Endothelial cell of umbilical vein (primary cell): ENCODE results near the gene C11orf68. TPM values are rescaled to one million over a fixed set of nuclear protein-coding genes. Genes with fewer than 3 reads are reported as not detected.

Source experiments
- BruUV-seq: library from RNA; stranded (reverse); fragments of 400-500 nt; replicated peaks from 2 replicates; lab custom pipeline; 2021; lab: Mats Ljungman, UMichigan
- CTCF ChIA-PET: fragments of 300-600, 350-600 bp; sonication (Branson Sonifier 250); formaldehyde crosslinking; loops from one replicate; lab custom pipeline; 2021; ENCODE audit warnings: antibody characterized with exemption, inconsistent platforms; lab: Charles Lee
- POLR2A ChIA-PET: fragments of 300-600, 350-600 bp; sonication (Branson Sonifier 250); formaldehyde crosslinking; loops from one replicate; lab custom pipeline; 2021; ENCODE audit warnings: antibody characterized with exemption, inconsistent platforms; lab: Charles Lee
- DNase-seq: peaks from one replicate; pipeline ENCODE4 v3.0.0-alpha.2; 2011; ENCODE audit warnings: low read depth, low spot score
- FAIRE-seq: peaks from 2 replicates; lab custom pipeline; 2011; peaks lifted over from hg19 to GRCh38; lab: Jason Lieb, UNC
- H2AFZ ChIP-seq: 2 replicates; pipeline ENCODE4 v1.6.0; 2012; ENCODE audit warnings: low read depth, low read length, control low read depth, inconsistent platforms
- H3K27ac ChIP-seq: 2 replicates; pipeline ENCODE4 v1.5.1; 2011; ENCODE audit warnings: low read depth, mild to moderate bottlenecking, control low read depth, low read length, moderate library complexity; ENCODE audit not compliant: insufficient read depth
- H3K27me3 ChIP-seq, 2 experiments: 2 replicates each; pipeline versions ENCODE4 v1.6.0 to v1.6.1; 2011; ENCODE audit warnings: low read length in 2 of 2, mixed read lengths in 1 of 2; ENCODE audit not compliant: control insufficient read depth in 2 of 2, insufficient read depth in 2 of 2
- H3K36me3 ChIP-seq, 2 experiments: 2 replicates in 1 of 2; 3 replicates in 1 of 2; pipeline ENCODE4 v1.5.1; 2011; ENCODE audit warnings: low read length in 2 of 2, mild to moderate bottlenecking in 1 of 2, moderate library complexity in 1 of 2; ENCODE audit not compliant: control insufficient read depth in 2 of 2, insufficient read depth in 2 of 2; ENCODE audit errors: extremely low read depth in 1 of 2
- H3K4me1 ChIP-seq: 3 replicates; pipeline ENCODE4 v1.5.1; 2011; ENCODE audit warnings: mild to moderate bottlenecking, low read length; ENCODE audit not compliant: control insufficient read depth, insufficient read depth; ENCODE audit errors: extremely low read depth
- H3K4me2 ChIP-seq: 2 replicates; pipeline ENCODE4 v1.6.1; 2011; ENCODE audit warnings: low read length, control low read depth, mixed read lengths; ENCODE audit not compliant: insufficient read depth
- H3K4me3 ChIP-seq, 3 experiments: fragments of 200-600 bp in 1 of 3; sonication (generic), shearing (Covaris generic) in 1 of 3; replicated peaks in 1 of 3; 2 replicates each; pipeline ENCODE4 v1.5.1; 2011 to 2016; ENCODE audit warnings: control low read depth in 3 of 3, low read length in 3 of 3, mild to moderate bottlenecking in 2 of 3, inconsistent platforms in 1 of 3, low read depth in 1 of 3, moderate library complexity in 1 of 3; ENCODE audit not compliant: insufficient read depth in 1 of 3
- H3K79me2 ChIP-seq: 2 replicates; pipeline ENCODE4 v1.6.0; 2012; ENCODE audit warnings: low read length, inconsistent platforms; ENCODE audit not compliant: control insufficient read depth, insufficient read depth
- H3K9ac ChIP-seq: replicated peaks from 2 replicates; pipeline ENCODE3; 2011; ENCODE audit warnings: low read length, control low read depth; ENCODE audit not compliant: insufficient read depth; ENCODE audit errors: extremely low read depth
- H3K9me1 ChIP-seq: replicated peaks from 3 replicates; pipeline ENCODE4 v1.6.0; 2011; ENCODE audit warnings: mild to moderate bottlenecking, low read length; ENCODE audit not compliant: control insufficient read depth, insufficient read depth; ENCODE audit errors: extremely low read depth
- H3K9me3 ChIP-seq: replicated peaks from 2 replicates; pipeline ENCODE4 v1.5.1; 2012; ENCODE audit warnings: low read length, inconsistent platforms; ENCODE audit not compliant: control insufficient read depth, insufficient read depth
- H4K20me1 ChIP-seq: replicated peaks from 2 replicates; pipeline ENCODE3; 2011; ENCODE audit warnings: mild to moderate bottlenecking, low read length; ENCODE audit not compliant: control insufficient read depth, insufficient read depth; ENCODE audit errors: extremely low read depth
- CTCF ChIP-seq, 2 donors: IDR thresholded peaks; 1 replicate in 1 of 2; 2 replicates in 1 of 2; pipeline ENCODE4 v1.5.1; 2011; ENCODE audit warnings: low read length in 2 of 2, mild to moderate bottlenecking in 2 of 2, moderate library complexity in 2 of 2, control low read depth in 1 of 2, inconsistent platforms in 1 of 2, low read depth in 1 of 2; ENCODE audit not compliant: insufficient read depth in 1 of 2; ENCODE audit errors: extremely low read depth in 1 of 2
- EZH2 ChIP-seq: IDR thresholded peaks from 2 replicates; pipeline ENCODE4 v1.6.1; 2012; ENCODE audit warnings: borderline replicate concordance, low read depth, mild to moderate bottlenecking, moderate library complexity, low read length, inconsistent platforms; ENCODE audit not compliant: severe bottlenecking
- FOS ChIP-seq: IDR thresholded peaks from 2 replicates; pipeline ENCODE4 v1.6.1; 2011; ENCODE audit warnings: mild to moderate bottlenecking, low read length, moderate library complexity, borderline replicate concordance; ENCODE audit not compliant: insufficient read depth
- GATA2 ChIP-seq: IDR thresholded peaks from 2 replicates; pipeline ENCODE4 v1.7.0; 2011; ENCODE audit warnings: low read depth, mild to moderate bottlenecking, moderate library complexity, mixed read lengths, low read length; ENCODE audit not compliant: insufficient read length, insufficient read depth
- MYC ChIP-seq: IDR thresholded peaks from one replicate; pipeline ENCODE4 v1.6.1; 2011; ENCODE audit warnings: mild to moderate bottlenecking, low read depth, low read length
- dilution Hi-C: fragments of 300-500 bp; cut with MboI; formaldehyde crosslinking; loops from one replicate; pipeline ENCODE4 v1.15.0; 2019; ENCODE audit warnings: low sequenced_read_pairs; ENCODE audit not compliant: extremely low pct_ligation_motif_present
- intact Hi-C: fragments of 100-400 bp; cut with micrococcal nuclease; formaldehyde crosslinking; loops from one replicate; pipeline ENCODE4 v1.10.0; 2022
- polyA plus RNA-seq, 4 experiments: library from polyadenylated mRNA; depleted of rRNA in 3 of 4; stranded (reverse) in 3 of 4; unstranded in 1 of 4; fragments of >200 nt; gene quantifications; 2 replicates each; pipeline versions ENCODE4 v1.2.1 to v1.2.3, GENCODE V29; 2011 to 2012; ENCODE audit warnings: missing spikeins in 1 of 4
- total RNA-seq: library from RNA; stranded (reverse); gene quantifications from 2 replicates; pipeline ENCODE4 v1.2.3, GENCODE V29; 2021
- TF ChIP-seq, protein P1 (sequence below): IDR thresholded peaks from 2 replicates; pipeline ENCODE4 v1.6.1; 2011; ENCODE audit not compliant: insufficient read depth, insufficient read length

C11orf68 gene
- total and polyA plus RNA-seq, 2 donors (not counting 3 experiments of a cell fraction or from before 2014, with no cell fraction given) = 35.6 to 66.5 TPM

GRCh38 chr11:65872586-65873317 lies 46.1 kb downstream of the C11orf68 start, which contains the start of gene EFEMP2:
Gene EFEMP2 (minus strand): TSS chr11:65872800. CDS start chr11:65872354, 446 bp downstream.
- no peak for FAIRE-seq
- no peaks in the 10 kb centered on the region for H3K9me3 ChIP-seq
- ChIA-PET CTCF (interaction anchor here (1.3 to 7.1 kb wide), 6 partner anchors 12 to 93 kb away, joined by 4 to 73 read pairs (median 10); partner anchors contain the start of genes AP5B1, CCDC85B, CFL1 and FIBP), POLR2A (interaction anchor here (1.9 kb wide), 1 partner anchor 12 kb away, joined by 19 read pairs; the partner anchor contains the start of gene MUS81)
- H3K9me1 ChIP-seq = no peaks in the 10 kb centered on the region
- H3K4me2 ChIP-seq = peak within 1 kb of the TSS; percentile 81
- peaks cover 0 to 13% of the 10 kb centered on the region in 2 experiments for H3K36me3 ChIP-seq
- peak within 1 kb of the TSS; percentile 42 to 55 (median 47) for H3K4me3 ChIP-seq
- H4K20me1 ChIP-seq = no peaks in the 10 kb centered on the region
- intact Hi-C loops (loop anchor here (1.0 to 2.0 kb wide), 2 partner anchors 12 to 16 kb away; partner anchors contain the start of genes FIBP and MUS81), dilution Hi-C loops (no loop called here)
- H2AFZ ChIP-seq = peak within 1 kb of the TSS; percentile 62
- H3K79me2 ChIP-seq = peaks cover 2% of the 10 kb centered on the region
- BruUV-seq = no TSS peak
- H3K27ac ChIP-seq = peak within 1 kb of the TSS; percentile 52
- DNase-seq = no peak
- H3K4me1 ChIP-seq = peaks cover 17% of the 10 kb centered on the region
- peak within 1 kb of the TSS; percentile 66 for H3K9ac ChIP-seq
- no peak for TF ChIP-seq MYC
- TF ChIP-seq CTCF (IDR thresholded peaks at IDR 0.05; ENCODE audit: extremely low read depth in 1 of 2, insufficient read depth in 1 of 2, low read depth in 1 of 2, low read length in 2 of 2) = no peak
- TF ChIP-seq, protein P1, sequence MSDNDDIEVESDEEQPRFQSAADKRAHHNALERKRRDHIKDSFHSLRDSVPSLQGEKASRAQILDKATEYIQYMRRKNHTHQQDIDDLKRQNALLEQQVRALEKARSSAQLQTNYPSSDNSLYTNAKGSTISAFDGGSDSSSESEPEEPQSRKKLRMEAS = no peak
- no peak for TF ChIP-seq GATA2
- no peak for TF ChIP-seq FOS
- no peak for TF ChIP-seq EZH2
- H3K27me3 ChIP-seq = no peaks in the 10 kb centered on the region
